WTC11 (cell line): ENCODE results near the gene LRMDA. TPM values are rescaled to one million over a fixed set of nuclear protein-coding genes. Genes with fewer than 3 reads are reported as not detected.
A peak's percentile ranks its signal among the peaks of the same experiment; 100 is the strongest.

ENCODE experiments used
- ATAC-seq: fragments of 200-7000 bp; cut with Tn5 transposase; 2 replicates; pipeline ENCODE4 v1.10.0; 2021; ENCODE audit warnings: mild to moderate bottlenecking, moderate library complexity
- CTCF ChIA-PET: fragments of 300-600 bp; sonication (Branson Sonifier 250); formaldehyde crosslinking; loops from one replicate; lab custom pipeline; 2021; ENCODE audit warnings: antibody characterized with exemption; lab: Charles Lee
- POLR2A ChIA-PET: fragments of 350-600 bp; sonication (Branson Sonifier 250); formaldehyde crosslinking; loops from one replicate; lab custom pipeline; 2021; ENCODE audit warnings: antibody characterized with exemption; lab: Charles Lee
- DNase-seq: peaks from one replicate; pipeline ENCODE4 v3.0.0; 2021; ENCODE audit warnings: low spot score
- H3K27ac Mint-ChIP-seq: 2 replicates; pipeline ENCODE4 v1.8.0; 2021; ENCODE audit warnings: mixed read lengths
- H3K27me3 Mint-ChIP-seq: 2 replicates; pipeline ENCODE4 v1.8.0; 2021; ENCODE audit warnings: low read depth, mild to moderate bottlenecking, moderate library complexity, mixed read lengths
- H3K36me3 Mint-ChIP-seq: 2 replicates; pipeline ENCODE4 v1.8.0; 2021; ENCODE audit warnings: mixed read lengths
- H3K4me1 Mint-ChIP-seq: 2 replicates; pipeline ENCODE4 v1.8.0; 2022; ENCODE audit warnings: mixed read lengths
- H3K4me3 Mint-ChIP-seq: 2 replicates; pipeline ENCODE4 v1.8.0; 2021; ENCODE audit warnings: mild to moderate bottlenecking, moderate library complexity, mixed read lengths
- H3K9me3 Mint-ChIP-seq: 2 replicates; pipeline ENCODE4 v1.8.0; 2021; ENCODE audit warnings: mixed read lengths
- ARID4B ChIP-seq: sonication (generic); formaldehyde crosslinking; IDR thresholded peaks from 2 replicates; pipeline ENCODE4 v1.8.0; 2023; ENCODE audit warnings: missing genetic modification reagents, mild to moderate bottlenecking, borderline replicate concordance
- E2F1 ChIP-seq: sonication (generic); formaldehyde crosslinking; IDR thresholded peaks from 2 replicates; pipeline ENCODE4 v1.8.0; 2022; ENCODE audit warnings: mild to moderate bottlenecking, missing genetic modification reagents
- ETV6 ChIP-seq: sonication (generic); formaldehyde crosslinking; IDR thresholded peaks from 2 replicates; pipeline ENCODE4 v1.8.1; 2022; ENCODE audit warnings: mild to moderate bottlenecking, missing genetic modification reagents
- FOXK1 ChIP-seq: sonication (generic); formaldehyde crosslinking; IDR thresholded peaks from 2 replicates; pipeline ENCODE4 v1.8.0; 2022; ENCODE audit warnings: mild to moderate bottlenecking, moderate library complexity, missing genetic modification reagents
- MXD4 ChIP-seq: fragments of 250-450 bp; sonication (Bioruptor Pico); IDR thresholded peaks from 2 replicates; pipeline ENCODE4 v1.8.0; 2021; ENCODE audit warnings: mild to moderate bottlenecking, moderate library complexity, borderline replicate concordance
- TCF7 ChIP-seq: sonication (generic); formaldehyde crosslinking; IDR thresholded peaks from 2 replicates; pipeline ENCODE4 v1.8.0; 2022; ENCODE audit warnings: mild to moderate bottlenecking, low read depth, missing genetic modification reagents, moderate library complexity
- ZNF396 ChIP-seq: fragments of 250-450 bp; sonication (Bioruptor Pico); IDR thresholded peaks from 2 replicates; pipeline ENCODE4 v1.8.0; 2021; ENCODE audit warnings: mild to moderate bottlenecking, moderate library complexity, borderline replicate concordance
- ZNF671 ChIP-seq: fragments of 250-450 bp; sonication (Bioruptor Pico); IDR thresholded peaks from 2 replicates; pipeline ENCODE4 v1.8.0; 2021; ENCODE audit warnings: mild to moderate bottlenecking
- total RNA-seq: library from RNA; stranded (reverse); gene quantifications from 3 replicates; pipeline ENCODE4 v1.2.3, GENCODE V29; 2021
- TF ChIP-seq, protein P1 (sequence below): sonication (generic); formaldehyde crosslinking; IDR thresholded peaks from 2 replicates; pipeline ENCODE4 v1.8.0; 2022; ENCODE audit warnings: mild to moderate bottlenecking, missing genetic modification reagents
- TF ChIP-seq, protein P2 (sequence below): fragments of 250-450 bp; sonication (Bioruptor Pico); IDR thresholded peaks from 2 replicates; pipeline ENCODE4 v1.8.0; 2021; ENCODE audit warnings: mild to moderate bottlenecking
- TF ChIP-seq, protein P3 (sequence below): fragments of 250-450 bp; sonication (Bioruptor Pico); conservative IDR thresholded peaks from 2 replicates; pipeline ENCODE4 v1.9.0; 2021; ENCODE audit warnings: mild to moderate bottlenecking
- TF ChIP-seq, protein P4 (sequence below): sonication (generic); formaldehyde crosslinking; IDR thresholded peaks from 2 replicates; pipeline ENCODE4 v1.8.1; 2023; ENCODE audit warnings: mild to moderate bottlenecking, missing genetic modification reagents
- TF ChIP-seq, protein P5 (sequence below): sonication (generic); formaldehyde crosslinking; IDR thresholded peaks from 2 replicates; pipeline ENCODE4 v1.8.1; 2022; ENCODE audit warnings: mild to moderate bottlenecking, moderate library complexity, missing genetic modification reagents
- TF ChIP-seq, protein P6 (sequence below): sonication (generic); formaldehyde crosslinking; IDR thresholded peaks from 2 replicates; pipeline ENCODE4 v1.8.0; 2022; ENCODE audit warnings: missing genetic modification reagents

The LRMDA gene
- total RNA-seq, 1 experiment from 2014 or later: 0.92 TPM

- TF ChIP-seq, protein P1, sequence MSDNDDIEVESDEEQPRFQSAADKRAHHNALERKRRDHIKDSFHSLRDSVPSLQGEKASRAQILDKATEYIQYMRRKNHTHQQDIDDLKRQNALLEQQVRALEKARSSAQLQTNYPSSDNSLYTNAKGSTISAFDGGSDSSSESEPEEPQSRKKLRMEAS (CRISPR knock-in tag): no peak
These were observed 167.6 kb downstream of the LRMDA start (continued) for GRCh38 chr10:75598998-75599397.

GRCh38 chr10:75599875-75600648, 168.6 kb downstream of the LRMDA start:
- Mint-ChIP-seq H3K4me3 (no peak overlapping the region), H3K36me3 (no peaks in the 10 kb centered on the region), H3K4me1 (peaks cover 48% of the 10 kb centered on the region)
- POLR2A ChIA-PET: no interaction called here
- peak; percentile 31; the same call in 1 of the 2 replicates for TF ChIP-seq ETV6 (CRISPR knock-in tag)
- peak; percentile 58; the same call in 1 of the 2 replicates for TF ChIP-seq FOXK1 (CRISPR knock-in tag)
- no peak for TF ChIP-seq ARID4B (CRISPR knock-in tag)
- TF ChIP-seq, all 79 proteins: peak for 2
- ATAC-seq: peak; percentile 91
- CTCF ChIA-PET: interaction anchor here (0.5 to 1.3 kb wide), 2 partner anchors 151 to 201 kb away, joined by 3 read pairs; no protein-coding TSS in a partner anchor
- DNase-seq: no peak
- Mint-ChIP-seq H3K27me3 (peaks cover 87% of the 10 kb centered on the region), H3K27ac (no peak overlapping the region), H3K9me3 (0 out of 2 replicates have a peak, but pooled peaks cover under 1% of the 10 kb centered on the region)

GRCh38 chr10:75600833-75601232, 169.4 kb downstream of the LRMDA start:
- POLR2A ChIA-PET: no interaction called here
- Mint-ChIP-seq H3K27ac (no peak overlapping the region), H3K9me3 (no peaks in the 10 kb centered on the region), H3K4me1 (peaks cover 52% of the 10 kb centered on the region), H3K36me3 (no peaks in the 10 kb centered on the region), H3K4me3 (no peak overlapping the region), H3K27me3 (peaks cover 94% of the 10 kb centered on the region)
- DNase-seq (no peak), ATAC-seq (no peak)
- CTCF ChIA-PET: no interaction called here
- TF ChIP-seq, protein P2, sequence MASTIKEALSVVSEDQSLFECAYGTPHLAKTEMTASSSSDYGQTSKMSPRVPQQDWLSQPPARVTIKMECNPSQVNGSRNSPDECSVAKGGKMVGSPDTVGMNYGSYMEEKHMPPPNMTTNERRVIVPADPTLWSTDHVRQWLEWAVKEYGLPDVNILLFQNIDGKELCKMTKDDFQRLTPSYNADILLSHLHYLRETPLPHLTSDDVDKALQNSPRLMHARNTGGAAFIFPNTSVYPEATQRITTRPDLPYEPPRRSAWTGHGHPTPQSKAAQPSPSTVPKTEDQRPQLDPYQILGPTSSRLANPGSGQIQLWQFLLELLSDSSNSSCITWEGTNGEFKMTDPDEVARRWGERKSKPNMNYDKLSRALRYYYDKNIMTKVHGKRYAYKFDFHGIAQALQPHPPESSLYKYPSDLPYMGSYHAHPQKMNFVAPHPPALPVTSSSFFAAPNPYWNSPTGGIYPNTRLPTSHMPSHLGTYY: no peak
- TF ChIP-seq, protein P3, sequence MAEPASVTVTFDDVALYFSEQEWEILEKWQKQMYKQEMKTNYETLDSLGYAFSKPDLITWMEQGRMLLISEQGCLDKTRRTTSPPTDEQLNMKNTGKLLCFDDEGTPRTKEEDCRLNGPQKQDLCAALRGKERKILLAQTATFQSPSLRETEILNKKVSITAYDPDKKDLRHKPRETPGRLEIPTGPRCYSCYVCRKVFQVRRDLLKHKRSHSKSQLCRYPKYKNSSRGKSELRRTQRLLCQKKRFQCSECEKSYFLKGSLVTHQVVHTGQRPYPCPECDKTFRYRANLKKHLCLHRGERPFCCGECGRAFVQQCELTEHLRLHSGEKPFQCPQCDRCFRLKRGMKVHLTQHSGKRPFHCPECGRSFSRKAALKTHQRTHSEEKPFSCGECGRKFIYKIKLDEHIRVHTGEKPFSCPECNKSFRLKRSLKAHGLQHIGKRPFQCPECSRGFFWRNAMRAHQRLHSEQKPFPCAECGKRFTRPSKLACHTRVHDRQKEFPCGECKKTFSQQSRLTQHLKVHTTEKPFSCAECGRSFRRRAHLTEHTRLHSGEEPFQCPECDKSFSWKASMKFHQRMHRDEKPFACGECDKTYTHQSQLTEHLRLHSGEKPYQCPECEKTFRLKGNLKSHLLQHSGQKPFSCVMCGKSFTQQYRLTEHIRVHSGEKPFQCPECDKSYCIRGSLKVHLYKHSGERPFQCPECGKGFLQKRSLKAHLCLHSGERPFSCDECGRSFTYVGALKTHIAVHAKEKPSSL (CRISPR knock-in tag): no peak
- TF ChIP-seq E2F1 (CRISPR knock-in tag): no peak
- no peak for TF ChIP-seq FOXK1 (CRISPR knock-in tag)
- no peak for TF ChIP-seq ZNF396 (CRISPR knock-in tag)
- TF ChIP-seq, protein P4, sequence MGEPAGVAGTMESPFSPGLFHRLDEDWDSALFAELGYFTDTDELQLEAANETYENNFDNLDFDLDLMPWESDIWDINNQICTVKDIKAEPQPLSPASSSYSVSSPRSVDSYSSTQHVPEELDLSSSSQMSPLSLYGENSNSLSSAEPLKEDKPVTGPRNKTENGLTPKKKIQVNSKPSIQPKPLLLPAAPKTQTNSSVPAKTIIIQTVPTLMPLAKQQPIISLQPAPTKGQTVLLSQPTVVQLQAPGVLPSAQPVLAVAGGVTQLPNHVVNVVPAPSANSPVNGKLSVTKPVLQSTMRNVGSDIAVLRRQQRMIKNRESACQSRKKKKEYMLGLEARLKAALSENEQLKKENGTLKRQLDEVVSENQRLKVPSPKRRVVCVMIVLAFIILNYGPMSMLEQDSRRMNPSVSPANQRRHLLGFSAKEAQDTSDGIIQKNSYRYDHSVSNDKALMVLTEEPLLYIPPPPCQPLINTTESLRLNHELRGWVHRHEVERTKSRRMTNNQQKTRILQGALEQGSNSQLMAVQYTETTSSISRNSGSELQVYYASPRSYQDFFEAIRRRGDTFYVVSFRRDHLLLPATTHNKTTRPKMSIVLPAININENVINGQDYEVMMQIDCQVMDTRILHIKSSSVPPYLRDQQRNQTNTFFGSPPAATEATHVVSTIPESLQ (CRISPR knock-in tag): no peak
- TF ChIP-seq, protein P5, sequence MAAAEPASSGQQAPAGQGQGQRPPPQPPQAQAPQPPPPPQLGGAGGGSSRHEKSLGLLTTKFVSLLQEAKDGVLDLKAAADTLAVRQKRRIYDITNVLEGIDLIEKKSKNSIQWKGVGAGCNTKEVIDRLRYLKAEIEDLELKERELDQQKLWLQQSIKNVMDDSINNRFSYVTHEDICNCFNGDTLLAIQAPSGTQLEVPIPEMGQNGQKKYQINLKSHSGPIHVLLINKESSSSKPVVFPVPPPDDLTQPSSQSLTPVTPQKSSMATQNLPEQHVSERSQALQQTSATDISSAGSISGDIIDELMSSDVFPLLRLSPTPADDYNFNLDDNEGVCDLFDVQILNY (CRISPR knock-in tag): no peak
- no peak for TF ChIP-seq ZNF671
- TF ChIP-seq TCF7 (CRISPR knock-in tag): no peak
- TF ChIP-seq MXD4 (CRISPR knock-in tag): no peak
- TF ChIP-seq, protein P6, sequence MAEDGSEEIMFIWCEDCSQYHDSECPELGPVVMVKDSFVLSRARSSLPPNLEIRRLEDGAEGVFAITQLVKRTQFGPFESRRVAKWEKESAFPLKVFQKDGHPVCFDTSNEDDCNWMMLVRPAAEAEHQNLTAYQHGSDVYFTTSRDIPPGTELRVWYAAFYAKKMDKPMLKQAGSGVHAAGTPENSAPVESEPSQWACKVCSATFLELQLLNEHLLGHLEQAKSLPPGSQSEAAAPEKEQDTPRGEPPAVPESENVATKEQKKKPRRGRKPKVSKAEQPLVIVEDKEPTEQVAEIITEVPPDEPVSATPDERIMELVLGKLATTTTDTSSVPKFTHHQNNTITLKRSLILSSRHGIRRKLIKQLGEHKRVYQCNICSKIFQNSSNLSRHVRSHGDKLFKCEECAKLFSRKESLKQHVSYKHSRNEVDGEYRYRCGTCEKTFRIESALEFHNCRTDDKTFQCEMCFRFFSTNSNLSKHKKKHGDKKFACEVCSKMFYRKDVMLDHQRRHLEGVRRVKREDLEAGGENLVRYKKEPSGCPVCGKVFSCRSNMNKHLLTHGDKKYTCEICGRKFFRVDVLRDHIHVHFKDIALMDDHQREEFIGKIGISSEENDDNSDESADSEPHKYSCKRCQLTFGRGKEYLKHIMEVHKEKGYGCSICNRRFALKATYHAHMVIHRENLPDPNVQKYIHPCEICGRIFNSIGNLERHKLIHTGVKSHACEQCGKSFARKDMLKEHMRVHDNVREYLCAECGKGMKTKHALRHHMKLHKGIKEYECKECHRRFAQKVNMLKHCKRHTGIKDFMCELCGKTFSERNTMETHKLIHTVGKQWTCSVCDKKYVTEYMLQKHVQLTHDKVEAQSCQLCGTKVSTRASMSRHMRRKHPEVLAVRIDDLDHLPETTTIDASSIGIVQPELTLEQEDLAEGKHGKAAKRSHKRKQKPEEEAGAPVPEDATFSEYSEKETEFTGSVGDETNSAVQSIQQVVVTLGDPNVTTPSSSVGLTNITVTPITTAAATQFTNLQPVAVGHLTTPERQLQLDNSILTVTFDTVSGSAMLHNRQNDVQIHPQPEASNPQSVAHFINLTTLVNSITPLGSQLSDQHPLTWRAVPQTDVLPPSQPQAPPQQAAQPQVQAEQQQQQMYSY: no peak
